ENCODE data around the gene ITM2B.

DNA sequence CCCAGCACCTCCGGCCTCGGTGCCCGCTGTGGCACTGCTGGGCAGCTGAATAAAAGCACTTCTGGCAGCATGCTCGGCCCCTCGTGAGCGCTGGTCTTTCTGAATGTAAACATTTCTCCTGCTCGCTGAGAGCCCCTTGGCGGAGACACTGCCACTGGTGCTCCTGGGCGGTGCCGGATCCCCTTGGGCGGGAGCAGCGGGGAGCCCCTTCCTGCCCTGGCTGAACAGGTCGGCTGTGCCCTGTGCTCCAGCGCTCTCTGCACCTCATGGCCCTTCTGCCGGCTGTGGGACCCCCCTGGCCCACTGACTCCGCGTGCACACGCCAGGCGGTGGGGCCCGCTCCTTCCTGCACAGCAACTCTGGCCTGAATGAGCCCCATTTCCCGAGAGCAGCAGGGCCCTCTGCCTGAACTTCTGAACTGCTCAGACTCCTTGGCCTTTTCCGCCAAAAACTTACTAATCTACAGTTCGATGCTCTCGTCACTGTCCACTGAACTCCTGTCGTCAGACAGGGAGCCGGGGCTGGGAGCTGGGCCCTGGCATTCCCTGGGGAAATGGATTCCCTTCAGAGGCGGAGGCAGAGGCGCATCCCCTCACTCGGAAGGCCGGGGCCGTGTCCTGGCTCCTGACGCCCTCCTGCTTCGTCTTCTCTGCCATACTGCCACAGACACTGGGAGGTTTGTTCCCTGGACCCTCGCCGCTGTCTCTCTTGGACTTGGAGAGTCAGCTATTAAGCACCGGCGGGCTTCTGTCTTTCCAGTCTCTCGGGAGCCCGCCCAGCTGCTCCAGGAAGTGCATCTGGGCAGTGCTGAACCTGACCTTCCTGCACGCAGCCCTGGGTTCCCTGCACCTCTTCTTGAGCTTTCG lies 84.7 kb downstream of the ITM2B start:
- TF ChIP-seq, protein P1, sequence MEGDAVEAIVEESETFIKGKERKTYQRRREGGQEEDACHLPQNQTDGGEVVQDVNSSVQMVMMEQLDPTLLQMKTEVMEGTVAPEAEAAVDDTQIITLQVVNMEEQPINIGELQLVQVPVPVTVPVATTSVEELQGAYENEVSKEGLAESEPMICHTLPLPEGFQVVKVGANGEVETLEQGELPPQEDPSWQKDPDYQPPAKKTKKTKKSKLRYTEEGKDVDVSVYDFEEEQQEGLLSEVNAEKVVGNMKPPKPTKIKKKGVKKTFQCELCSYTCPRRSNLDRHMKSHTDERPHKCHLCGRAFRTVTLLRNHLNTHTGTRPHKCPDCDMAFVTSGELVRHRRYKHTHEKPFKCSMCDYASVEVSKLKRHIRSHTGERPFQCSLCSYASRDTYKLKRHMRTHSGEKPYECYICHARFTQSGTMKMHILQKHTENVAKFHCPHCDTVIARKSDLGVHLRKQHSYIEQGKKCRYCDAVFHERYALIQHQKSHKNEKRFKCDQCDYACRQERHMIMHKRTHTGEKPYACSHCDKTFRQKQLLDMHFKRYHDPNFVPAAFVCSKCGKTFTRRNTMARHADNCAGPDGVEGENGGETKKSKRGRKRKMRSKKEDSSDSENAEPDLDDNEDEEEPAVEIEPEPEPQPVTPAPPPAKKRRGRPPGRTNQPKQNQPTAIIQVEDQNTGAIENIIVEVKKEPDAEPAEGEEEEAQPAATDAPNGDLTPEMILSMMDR (IDR thresholded peaks at IDR 0.05; ENCODE audit: insufficient read depth, low read length): no peak
- TF ChIP-seq SPI1 (IDR thresholded peaks at IDR 0.05; ENCODE audit: borderline replicate concordance, low read depth) (no peak), GABPA (IDR thresholded peaks at IDR 0.05; ENCODE audit: low read depth) (no peak), POLR2AphosphoS5 (IDR thresholded peaks at IDR 0.05; ENCODE audit: low read depth) (no peak)
- TF ChIP-seq, protein P2, sequence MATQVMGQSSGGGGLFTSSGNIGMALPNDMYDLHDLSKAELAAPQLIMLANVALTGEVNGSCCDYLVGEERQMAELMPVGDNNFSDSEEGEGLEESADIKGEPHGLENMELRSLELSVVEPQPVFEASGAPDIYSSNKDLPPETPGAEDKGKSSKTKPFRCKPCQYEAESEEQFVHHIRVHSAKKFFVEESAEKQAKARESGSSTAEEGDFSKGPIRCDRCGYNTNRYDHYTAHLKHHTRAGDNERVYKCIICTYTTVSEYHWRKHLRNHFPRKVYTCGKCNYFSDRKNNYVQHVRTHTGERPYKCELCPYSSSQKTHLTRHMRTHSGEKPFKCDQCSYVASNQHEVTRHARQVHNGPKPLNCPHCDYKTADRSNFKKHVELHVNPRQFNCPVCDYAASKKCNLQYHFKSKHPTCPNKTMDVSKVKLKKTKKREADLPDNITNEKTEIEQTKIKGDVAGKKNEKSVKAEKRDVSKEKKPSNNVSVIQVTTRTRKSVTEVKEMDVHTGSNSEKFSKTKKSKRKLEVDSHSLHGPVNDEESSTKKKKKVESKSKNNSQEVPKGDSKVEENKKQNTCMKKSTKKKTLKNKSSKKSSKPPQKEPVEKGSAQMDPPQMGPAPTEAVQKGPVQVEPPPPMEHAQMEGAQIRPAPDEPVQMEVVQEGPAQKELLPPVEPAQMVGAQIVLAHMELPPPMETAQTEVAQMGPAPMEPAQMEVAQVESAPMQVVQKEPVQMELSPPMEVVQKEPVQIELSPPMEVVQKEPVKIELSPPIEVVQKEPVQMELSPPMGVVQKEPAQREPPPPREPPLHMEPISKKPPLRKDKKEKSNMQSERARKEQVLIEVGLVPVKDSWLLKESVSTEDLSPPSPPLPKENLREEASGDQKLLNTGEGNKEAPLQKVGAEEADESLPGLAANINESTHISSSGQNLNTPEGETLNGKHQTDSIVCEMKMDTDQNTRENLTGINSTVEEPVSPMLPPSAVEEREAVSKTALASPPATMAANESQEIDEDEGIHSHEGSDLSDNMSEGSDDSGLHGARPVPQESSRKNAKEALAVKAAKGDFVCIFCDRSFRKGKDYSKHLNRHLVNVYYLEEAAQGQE (IDR thresholded peaks at IDR 0.05; ENCODE audit: insufficient replicate concordance, low read depth): no peak

Measured in HL-60 (cell line).